WTC11 (cell line): ENCODE measurements around the gene USP49. TPM values are rescaled to one million over a fixed set of nuclear protein-coding genes. Genes with fewer than 3 reads are reported as not detected.
A peak's percentile ranks its signal among the peaks of the same experiment; 100 is the strongest.

ENCODE experiments used
- CTCF ChIP-seq: fragments of 200-600 bp; IDR thresholded peaks from 2 replicates; pipeline ENCODE4 v1.8.0; 2022; ENCODE audit warnings: antibody characterized with exemption
- E2F4 ChIP-seq: sonication (generic); formaldehyde crosslinking; IDR thresholded peaks from 2 replicates; pipeline ENCODE4 v1.8.1; 2022; ENCODE audit warnings: low read depth, mild to moderate bottlenecking, moderate library complexity, missing genetic modification reagents, borderline replicate concordance
- ELF4 ChIP-seq: sonication (generic); formaldehyde crosslinking; IDR thresholded peaks from 2 replicates; pipeline ENCODE4 v1.8.1; 2022; ENCODE audit warnings: low read depth, mild to moderate bottlenecking, moderate library complexity, missing genetic modification reagents
- ESRRA ChIP-seq: sonication (generic); formaldehyde crosslinking; IDR thresholded peaks from 2 replicates; pipeline ENCODE4 v1.8.1; 2022; ENCODE audit warnings: mild to moderate bottlenecking, missing genetic modification reagents, borderline replicate concordance
- ETV6 ChIP-seq: sonication (generic); formaldehyde crosslinking; IDR thresholded peaks from 2 replicates; pipeline ENCODE4 v1.8.1; 2022; ENCODE audit warnings: mild to moderate bottlenecking, missing genetic modification reagents
- NFYB ChIP-seq: sonication (generic); formaldehyde crosslinking; conservative IDR thresholded peaks from 2 replicates; pipeline ENCODE4 v1.8.0; 2022; ENCODE audit warnings: low read depth, missing genetic modification reagents
- NR3C1 ChIP-seq: sonication (generic); formaldehyde crosslinking; conservative IDR thresholded peaks from 2 replicates; pipeline ENCODE4 v1.8.1; 2023; ENCODE audit warnings: low read depth, mild to moderate bottlenecking, missing genetic modification reagents
- PRDM15 ChIP-seq: sonication (generic); formaldehyde crosslinking; IDR thresholded peaks from 2 replicates; pipeline ENCODE4 v1.8.0; 2022; ENCODE audit warnings: missing genetic modification reagents
- SMAD4 ChIP-seq: sonication (generic); formaldehyde crosslinking; IDR thresholded peaks from 2 replicates; pipeline ENCODE4 v1.8.0; 2022; ENCODE audit warnings: mild to moderate bottlenecking, missing genetic modification reagents
- SP1 ChIP-seq: sonication (generic); formaldehyde crosslinking; conservative IDR thresholded peaks from 2 replicates; pipeline ENCODE4 v1.8.1; 2022; ENCODE audit warnings: missing genetic modification reagents
- STAT6 ChIP-seq: sonication (generic); formaldehyde crosslinking; conservative IDR thresholded peaks from 2 replicates; pipeline ENCODE4 v1.8.1; 2023; ENCODE audit warnings: mild to moderate bottlenecking, low read depth, missing genetic modification reagents, moderate library complexity
- TEAD1 ChIP-seq: sonication (generic); formaldehyde crosslinking; IDR thresholded peaks from 2 replicates; pipeline ENCODE4 v1.8.0; 2022; ENCODE audit warnings: mild to moderate bottlenecking, missing genetic modification reagents
- ZNF532 ChIP-seq: fragments of 250-450 bp; sonication (Bioruptor Pico); IDR thresholded peaks from 2 replicates; pipeline ENCODE4 v1.9.0; 2021; ENCODE audit warnings: mild to moderate bottlenecking, borderline replicate concordance
- total RNA-seq: library from RNA; stranded (reverse); gene quantifications from 3 replicates; pipeline ENCODE4 v1.2.3, GENCODE V29; 2021
- TF ChIP-seq, protein P1 (sequence below): fragments of 250-450 bp; sonication (Bioruptor Pico); IDR thresholded peaks from 2 replicates; pipeline ENCODE4 v1.9.0; 2021; ENCODE audit warnings: mild to moderate bottlenecking
- TF ChIP-seq, protein P2 (sequence below): sonication (generic); formaldehyde crosslinking; IDR thresholded peaks from 2 replicates; pipeline ENCODE4 v1.8.0; 2022; ENCODE audit warnings: mild to moderate bottlenecking, missing genetic modification reagents
- TF ChIP-seq, protein P3 (sequence below): sonication (generic); formaldehyde crosslinking; IDR thresholded peaks from 2 replicates; pipeline ENCODE4 v1.8.1; 2022; ENCODE audit warnings: missing genetic modification reagents, borderline replicate concordance

Gene USP49
- total RNA-seq, 1 experiment from 2014 or later, result 18.4 TPM

DNA sequence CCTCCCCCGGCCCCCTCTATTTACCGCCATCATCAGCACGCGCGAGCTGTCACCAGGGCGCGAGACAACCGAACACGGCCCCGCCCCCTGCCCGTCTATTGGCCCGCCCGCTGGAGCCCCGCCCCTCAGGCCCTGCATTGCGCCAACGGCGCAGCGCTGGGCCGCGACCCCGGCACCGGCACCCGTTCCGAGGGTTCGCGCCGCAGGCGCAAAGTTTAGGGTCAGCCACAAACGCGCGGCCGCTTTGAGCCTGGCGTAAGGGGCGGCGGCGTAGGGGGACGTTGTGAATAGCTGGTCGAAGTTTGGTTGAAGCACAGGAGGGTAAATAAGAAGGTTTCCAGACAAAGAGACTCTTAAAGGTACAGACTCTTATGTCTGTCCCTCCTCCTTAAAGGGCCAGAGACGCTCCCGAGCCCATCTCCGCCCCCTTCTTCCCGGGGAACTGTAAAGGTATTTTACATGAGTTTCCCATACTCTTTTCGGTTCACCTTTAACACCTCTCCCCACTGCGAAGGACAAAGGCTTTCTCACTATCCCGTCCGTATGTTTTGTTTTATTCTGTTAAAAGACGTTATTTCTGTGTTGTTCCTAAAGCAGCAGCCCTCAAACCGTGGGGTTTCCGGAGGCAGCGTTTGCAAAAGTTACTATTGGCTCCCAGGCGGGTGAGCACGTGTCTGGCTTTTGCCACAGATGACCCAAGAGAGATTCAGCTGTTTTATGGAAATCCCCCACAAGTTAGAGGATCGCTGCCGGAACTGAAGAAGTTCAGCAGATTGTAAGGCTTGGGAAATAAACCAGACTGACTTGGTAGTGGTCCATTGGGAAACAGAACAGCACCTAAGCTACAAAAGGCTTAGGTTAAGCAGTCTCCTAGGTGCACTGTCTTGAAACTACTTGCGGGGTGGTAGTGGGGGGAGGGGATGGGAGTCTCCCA, at the start of gene USP49 (continued):
- TF ChIP-seq, protein P1, sequence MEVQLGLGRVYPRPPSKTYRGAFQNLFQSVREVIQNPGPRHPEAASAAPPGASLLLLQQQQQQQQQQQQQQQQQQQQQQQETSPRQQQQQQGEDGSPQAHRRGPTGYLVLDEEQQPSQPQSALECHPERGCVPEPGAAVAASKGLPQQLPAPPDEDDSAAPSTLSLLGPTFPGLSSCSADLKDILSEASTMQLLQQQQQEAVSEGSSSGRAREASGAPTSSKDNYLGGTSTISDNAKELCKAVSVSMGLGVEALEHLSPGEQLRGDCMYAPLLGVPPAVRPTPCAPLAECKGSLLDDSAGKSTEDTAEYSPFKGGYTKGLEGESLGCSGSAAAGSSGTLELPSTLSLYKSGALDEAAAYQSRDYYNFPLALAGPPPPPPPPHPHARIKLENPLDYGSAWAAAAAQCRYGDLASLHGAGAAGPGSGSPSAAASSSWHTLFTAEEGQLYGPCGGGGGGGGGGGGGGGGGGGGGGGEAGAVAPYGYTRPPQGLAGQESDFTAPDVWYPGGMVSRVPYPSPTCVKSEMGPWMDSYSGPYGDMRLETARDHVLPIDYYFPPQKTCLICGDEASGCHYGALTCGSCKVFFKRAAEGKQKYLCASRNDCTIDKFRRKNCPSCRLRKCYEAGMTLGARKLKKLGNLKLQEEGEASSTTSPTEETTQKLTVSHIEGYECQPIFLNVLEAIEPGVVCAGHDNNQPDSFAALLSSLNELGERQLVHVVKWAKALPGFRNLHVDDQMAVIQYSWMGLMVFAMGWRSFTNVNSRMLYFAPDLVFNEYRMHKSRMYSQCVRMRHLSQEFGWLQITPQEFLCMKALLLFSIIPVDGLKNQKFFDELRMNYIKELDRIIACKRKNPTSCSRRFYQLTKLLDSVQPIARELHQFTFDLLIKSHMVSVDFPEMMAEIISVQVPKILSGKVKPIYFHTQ (CRISPR knock-in tag), result no peak
- TF ChIP-seq, protein P2, sequence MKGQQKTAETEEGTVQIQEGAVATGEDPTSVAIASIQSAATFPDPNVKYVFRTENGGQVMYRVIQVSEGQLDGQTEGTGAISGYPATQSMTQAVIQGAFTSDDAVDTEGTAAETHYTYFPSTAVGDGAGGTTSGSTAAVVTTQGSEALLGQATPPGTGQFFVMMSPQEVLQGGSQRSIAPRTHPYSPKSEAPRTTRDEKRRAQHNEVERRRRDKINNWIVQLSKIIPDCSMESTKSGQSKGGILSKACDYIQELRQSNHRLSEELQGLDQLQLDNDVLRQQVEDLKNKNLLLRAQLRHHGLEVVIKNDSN (CRISPR knock-in tag), result peak; percentile 77
- no peak for TF ChIP-seq NR3C1 (CRISPR knock-in tag)
- no peak for TF ChIP-seq ELF4 (CRISPR knock-in tag)
- no peak for TF ChIP-seq ZNF532 (CRISPR knock-in tag)
- TF ChIP-seq NFYB, result peak; percentile 67
- TF ChIP-seq ETV6, result 0 out of 2 replicates have a peak, but pooled peaks have one; percentile 40
- TF ChIP-seq STAT6, result no peak
- no peak for TF ChIP-seq E2F4 (CRISPR knock-in tag)
- TF ChIP-seq PRDM15, result no peak
- TF ChIP-seq CTCF, result no peak
- peak; percentile 60; the same call in 1 of the 2 replicates for TF ChIP-seq SP1 (CRISPR knock-in tag)
- no peak for TF ChIP-seq SMAD4 (CRISPR knock-in tag)
- TF ChIP-seq, protein P3, sequence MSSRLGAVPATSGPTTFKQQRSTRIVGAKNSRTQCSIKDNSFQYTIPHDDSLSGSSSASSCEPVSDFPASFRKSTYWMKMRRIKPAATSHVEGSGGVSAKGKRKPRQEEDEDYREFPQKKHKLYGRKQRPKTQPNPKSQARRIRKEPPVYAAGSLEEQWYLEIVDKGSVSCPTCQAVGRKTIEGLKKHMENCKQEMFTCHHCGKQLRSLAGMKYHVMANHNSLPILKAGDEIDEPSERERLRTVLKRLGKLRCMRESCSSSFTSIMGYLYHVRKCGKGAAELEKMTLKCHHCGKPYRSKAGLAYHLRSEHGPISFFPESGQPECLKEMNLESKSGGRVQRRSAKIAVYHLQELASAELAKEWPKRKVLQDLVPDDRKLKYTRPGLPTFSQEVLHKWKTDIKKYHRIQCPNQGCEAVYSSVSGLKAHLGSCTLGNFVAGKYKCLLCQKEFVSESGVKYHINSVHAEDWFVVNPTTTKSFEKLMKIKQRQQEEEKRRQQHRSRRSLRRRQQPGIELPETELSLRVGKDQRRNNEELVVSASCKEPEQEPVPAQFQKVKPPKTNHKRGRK (CRISPR knock-in tag), result no peak
- no peak for TF ChIP-seq ESRRA (CRISPR knock-in tag)
- TF ChIP-seq TEAD1 (CRISPR knock-in tag), result 0 out of 2 replicates have a peak, but pooled peaks have one; percentile 24
